NCI-H2227 treated with DMSO at 0.1 percent for 48 hours (cell line): ENCODE measurements around the gene TSN.
"Not testable (repeated sequence)": the region's sequence is repeated elsewhere in the genome, so short reads cannot be mapped to it uniquely, and the experiment has no call there.

Experiments
- DNase-seq: peaks from one replicate; lab custom pipeline; 2025; lab: John Stamatoyannopoulos, UW

TSN gene

DNA sequence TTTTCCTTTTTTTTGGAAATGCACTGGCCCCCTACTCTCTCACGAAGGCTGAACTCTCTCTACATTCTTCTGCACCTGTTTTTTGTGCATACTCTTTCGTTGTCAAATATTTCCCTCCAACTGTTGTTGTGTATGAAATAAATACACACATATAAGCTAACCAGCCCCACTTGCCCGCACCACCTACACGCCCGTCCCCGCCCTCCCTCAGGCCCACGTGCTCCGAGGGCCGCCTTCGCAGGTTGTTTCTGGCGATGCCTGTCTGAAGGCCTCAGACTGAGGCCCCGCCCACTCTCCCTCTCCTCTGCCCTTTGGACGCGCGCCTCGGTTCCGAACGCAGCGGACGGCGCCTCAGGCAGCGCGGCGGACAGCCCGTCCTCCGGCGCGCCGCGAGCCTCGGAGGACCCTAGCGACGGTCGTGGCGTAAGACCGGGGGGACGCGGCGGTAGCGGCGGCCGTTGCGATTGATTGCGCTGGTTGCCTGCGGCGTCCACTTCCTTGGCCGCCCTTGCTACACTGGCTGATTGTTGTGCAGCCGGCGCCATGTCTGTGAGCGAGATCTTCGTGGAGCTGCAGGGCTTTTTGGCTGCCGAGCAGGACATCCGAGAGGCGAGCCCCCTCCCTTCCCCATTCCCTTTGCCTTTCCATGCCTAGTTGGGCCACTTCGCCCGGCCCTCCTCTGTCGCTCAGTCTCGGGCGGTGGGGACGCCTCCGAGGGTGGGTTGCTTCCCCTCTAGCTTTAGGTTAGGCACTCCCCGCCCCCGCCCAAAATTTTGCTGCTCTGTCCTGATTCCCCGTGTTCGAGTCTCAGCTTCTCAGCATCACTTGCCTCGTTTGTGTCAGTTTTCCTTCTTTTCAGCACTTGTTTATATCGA is at the start of gene TSN:
Gene TSN (plus strand): TSS at position 415 of the 875 bp plus-strand sequence. CDS start 129 bp downstream, at position 544.
- DNase-seq: peak; percentile 91

DNA sequence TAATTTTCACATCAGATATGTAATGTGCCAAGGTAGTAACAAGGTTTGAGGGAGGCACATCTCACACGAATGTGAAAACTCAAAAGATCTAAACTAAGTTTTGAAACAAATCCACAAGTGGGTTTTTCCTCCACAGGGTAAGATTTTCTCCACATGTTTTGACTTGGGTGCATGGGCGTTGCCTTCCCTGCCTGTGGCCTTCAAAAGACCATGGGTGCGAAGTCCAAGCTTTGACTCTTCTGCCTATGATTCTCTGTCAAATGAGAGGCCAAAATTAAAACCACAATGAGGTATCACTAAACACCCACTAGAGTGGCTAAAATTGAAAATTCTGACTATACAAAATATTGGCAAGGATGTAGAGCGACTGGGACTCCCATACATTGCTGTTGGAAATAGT is 49.5 kb upstream of the TSN start:
- DNase-seq: no peak

DNA sequence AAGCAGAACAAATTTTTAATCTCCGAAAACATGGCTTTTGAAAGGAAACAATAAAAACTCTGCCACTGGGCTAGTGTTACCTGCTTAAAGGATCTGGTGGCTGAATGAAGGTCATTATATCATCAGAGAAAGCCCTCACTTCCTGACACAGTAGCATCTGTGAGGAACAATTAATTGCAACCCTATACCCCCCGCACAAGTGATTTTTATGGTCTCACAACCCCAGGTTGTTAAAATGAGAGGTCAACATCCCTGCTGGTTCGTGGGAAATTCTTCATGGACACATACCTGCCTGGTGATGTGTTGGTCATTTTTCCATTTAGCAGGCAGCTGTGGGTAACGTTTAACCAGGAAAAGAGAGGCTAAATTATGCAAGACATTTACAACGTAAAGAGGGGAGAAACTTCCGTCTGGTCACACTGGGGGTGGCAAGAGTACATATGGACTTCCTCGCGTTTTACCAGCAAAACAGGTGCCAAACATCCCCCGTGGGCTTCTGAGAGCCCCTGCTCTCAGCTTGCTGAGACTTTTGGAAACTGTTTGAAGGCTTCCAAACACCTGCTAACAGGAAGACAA is 48.0 kb upstream of the TSN start:
- no peak for DNase-seq

DNA sequence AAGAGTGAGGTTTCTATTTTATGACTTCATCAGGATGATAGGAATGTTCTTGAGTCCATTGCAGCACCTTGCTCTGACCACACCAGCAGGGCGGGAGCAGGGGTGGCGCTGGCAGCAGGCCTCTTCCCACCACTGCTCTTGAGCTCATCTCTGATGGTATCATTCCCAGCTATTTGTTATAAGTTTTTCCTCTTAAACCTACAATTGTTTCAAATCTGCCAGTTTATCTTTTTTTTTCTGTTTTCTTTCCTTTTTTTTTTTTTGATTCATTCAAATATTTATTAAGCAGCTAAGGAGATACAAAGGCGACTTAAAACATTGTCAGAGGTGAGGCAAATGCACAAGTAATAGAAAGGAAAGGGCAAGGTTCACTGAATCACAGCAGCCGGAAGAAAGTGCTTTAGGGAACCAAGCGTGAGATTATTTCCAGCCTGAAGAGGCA is 47.5 kb upstream of the TSN start:
- DNase-seq: no peak

DNA sequence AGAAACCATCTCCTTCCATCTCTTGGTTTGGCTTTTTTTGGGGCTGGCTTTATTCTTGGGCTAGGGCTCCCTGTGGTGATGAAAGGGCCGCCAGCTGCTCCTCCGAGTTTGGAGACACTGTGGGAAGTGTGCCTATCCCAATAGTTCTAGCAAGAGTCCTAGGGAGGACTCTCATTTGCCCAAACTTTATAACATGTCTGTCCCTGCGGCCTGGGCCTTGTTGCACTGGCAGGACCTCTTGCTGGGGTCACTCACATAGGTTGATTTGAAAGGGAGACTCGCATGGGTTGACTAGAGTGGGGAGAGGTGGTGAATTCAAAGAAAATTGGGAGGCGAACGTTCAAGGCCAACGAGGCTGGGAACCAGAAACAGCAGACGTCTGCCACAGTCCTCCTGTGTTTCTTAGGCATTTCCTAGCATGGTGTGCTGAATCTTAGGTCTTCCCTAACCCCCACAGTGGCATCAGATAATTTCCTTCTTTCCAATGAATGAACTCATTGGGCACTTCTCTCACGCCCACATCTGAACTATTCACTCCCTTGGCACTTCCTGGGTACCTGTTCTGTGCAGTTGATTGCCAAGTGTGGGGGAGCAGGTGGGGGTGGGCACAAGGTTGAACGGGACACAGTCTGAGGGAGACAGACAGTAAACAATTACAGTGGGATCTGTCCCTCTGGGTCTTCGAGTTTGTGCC is 45.5 kb upstream of the TSN start:
- no peak for DNase-seq

DNA sequence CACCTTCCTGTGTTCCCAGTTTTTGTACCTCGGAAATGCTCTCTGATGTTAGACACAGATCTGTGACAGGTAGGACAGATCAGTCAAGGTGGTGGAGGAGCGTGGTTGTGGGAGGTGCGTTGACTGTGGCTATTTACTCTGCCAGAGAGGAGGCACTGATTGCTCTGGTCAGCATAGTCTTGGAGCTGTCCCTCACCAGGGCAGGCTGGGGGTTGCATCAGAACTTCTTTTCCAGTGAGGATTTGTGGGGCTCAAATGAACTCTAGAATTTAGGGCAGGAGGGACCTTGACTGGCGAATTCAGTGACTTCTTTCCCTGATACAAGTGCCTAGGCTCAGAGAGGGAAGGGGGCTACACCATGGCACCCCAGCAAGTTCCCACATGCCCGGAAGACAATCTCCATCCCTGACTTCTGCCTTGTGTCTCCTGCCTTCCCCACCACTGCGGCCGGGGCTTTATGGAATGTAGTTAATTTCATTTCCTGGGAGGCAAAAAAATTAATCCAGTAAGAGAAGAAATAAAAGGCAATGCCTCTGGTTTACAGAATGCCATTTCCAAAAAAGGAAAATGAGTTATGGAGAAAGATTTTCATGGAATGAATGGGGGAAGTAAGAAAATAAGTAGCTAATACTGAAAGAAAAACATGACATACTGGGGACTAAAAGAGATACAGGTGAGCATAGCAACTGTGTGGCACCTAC is 44.8 kb upstream of the TSN start:
- no peak for DNase-seq

DNA sequence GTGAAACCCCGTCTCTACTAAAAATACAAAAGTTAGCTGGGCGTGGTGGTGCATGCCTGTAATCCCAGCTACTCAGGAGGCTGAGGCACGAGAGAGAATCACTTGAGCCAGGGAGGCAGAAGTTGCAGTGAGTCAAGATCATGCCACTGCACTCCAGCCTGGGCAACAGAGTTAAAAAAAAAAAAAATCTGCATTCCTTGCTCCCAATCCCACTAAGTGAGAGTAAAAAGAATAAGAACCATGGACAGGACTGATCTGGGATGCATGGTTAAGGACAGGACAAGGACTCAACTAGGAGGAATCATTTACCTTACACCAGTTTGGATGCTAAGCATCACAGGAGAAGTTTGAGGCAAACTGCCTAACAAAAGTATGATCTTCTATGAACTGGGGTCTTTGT is 44.0 kb upstream of the TSN start:
- not testable (repeated sequence) for DNase-seq

DNA sequence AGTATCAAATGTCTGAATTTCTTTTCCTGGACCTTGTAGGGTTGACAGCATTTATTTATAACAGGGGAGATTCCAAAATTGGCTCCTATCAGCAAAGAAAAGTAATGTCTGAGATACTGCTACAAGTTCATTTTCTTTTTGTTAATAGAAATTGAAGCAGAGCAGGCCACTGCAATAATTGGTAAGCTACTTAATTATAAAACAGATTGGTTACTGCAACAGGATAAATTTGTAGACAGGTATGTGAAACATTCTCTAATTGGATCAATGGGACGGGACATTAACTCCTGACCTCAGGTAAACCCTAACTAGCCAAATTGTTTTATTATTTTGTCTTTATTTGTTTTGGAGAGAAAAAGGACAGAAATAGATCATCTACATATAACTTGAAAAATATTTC is 39.3 kb upstream of the TSN start:
- DNase-seq: no peak

DNA sequence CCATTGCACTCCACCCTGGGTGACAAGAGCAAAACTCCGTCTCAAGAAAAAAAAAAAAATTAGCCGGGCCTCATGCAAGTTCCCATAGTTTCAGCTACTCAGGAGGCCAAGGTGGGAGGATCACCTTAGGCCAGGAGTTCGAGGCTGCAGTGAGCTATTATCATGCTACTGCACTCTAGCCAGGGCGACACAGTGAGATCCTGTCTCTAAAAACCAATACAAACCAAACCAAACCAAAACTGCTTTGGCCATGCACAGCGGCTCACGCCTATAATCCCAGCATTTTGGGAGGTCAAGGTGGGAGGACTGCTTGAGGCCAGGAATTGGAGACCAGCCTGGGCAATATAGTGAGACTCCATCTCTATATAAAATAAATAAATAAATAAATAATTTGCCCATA is 37.9 kb upstream of the TSN start:
- DNase-seq: no peak

DNA sequence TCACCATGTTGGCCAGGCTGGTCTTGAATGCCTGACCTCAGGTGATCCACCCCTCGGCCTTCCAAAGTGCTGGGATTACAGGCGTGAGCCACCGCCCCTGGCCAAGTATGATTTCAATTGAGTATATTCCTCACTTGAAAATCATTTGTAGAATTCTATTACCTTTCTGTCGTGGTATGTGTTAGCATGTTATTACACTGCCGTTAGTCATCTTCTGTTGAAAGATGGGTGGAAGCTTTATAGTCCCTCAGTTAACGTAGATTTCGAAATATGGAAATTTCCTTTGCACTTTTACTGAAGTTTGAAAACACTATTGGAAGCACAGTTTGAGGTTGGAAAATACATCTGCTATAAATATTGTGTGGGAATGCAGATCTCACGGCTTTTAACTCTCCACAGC is 33.5 kb upstream of the TSN start:
- no peak for DNase-seq

DNA sequence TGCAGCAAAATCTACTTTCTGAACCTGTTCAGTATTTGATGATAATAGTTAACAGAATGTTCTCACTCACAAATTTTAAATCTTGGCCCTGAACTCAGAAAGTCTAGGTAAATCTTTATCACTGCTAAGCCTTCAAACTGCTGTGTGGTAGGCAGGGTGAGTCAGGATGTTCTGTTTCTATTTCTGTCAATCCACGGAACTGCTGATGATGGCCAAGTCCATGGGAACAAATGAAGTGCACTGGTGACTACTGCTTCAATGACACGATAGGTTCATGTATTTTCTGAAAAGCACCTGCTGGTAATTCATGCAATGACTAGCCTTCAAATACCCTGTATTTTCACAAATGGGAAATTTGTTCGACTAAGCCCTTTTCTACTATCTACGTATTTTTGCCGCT is 33.0 kb upstream of the TSN start:
- DNase-seq: no peak

DNA sequence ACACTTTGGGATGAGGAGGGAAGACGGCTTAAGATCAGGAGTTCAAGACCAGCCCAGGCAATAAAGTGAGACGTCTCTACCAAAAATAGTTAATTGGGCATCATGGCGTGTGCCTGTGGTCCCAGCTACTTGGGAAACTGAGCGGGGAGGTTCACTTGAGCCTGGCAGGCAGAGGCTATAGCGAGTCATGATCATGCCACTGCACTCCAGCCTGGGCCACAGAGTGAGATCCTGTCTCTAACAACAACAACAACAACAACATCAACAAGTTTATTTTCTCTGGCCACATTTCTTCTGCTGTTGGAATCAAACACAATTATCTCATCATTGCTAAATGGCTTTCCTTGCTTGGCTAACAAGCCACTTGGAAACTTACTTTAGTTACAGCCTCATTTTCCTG is 32.1 kb upstream of the TSN start:
- no peak for DNase-seq

DNA sequence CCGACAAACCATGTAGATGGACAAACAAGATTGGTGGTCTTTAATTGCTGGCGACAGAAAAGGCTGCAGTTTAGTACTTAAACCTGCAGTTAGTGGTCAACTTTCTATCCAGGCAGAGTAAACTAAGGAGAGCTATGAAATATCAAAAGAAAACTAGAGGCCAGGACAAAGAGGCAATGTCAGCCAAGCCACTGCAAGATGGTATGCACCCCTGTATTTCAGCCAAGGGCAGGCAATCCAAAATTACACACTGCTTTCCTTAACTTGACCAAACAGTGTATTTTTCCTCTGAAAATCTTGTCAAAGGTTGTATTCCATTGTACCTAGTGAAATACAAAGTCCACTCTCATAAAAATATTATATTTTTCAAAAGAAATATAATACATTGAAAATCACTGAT is 28.1 kb upstream of the TSN start:
- no peak for DNase-seq

DNA sequence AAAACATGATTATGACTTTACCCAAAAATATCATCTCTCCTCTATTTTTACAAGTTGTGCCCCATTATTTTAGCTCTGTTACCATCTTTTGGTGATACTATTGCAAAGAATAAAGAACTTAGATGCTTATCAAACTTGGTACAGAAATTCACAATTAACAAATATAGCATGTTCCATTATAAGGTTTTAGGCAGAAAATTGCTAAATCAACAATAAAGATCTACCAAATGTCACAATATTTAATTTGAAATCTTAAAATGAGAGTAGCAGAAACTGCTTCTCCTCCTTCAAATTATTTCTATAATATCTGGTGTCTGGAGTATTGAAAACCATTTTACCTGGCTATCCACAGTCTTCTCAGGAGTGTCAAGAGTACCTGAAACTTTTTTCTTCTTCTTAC is 27.5 kb upstream of the TSN start:
- DNase-seq: no peak

DNA sequence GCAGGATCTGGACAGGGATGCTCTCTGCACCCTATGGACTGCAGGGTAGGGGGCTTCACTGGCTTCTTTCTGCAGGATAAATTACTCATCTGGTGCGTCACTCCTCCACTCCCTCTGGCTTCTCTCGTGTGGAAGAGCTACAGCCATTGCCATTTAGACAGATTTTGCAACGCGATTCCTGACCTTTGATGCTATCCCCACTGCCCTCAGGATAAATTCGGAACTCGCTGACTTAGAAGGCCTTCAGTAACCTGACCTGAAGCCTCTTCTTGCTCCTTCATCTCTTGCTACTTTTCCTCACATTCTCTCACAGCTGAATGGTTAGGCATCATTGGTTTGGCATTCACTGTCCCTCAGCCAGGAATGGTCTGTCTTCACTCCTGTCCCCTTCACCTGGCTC is 24.1 kb upstream of the TSN start:
- no peak for DNase-seq

DNA sequence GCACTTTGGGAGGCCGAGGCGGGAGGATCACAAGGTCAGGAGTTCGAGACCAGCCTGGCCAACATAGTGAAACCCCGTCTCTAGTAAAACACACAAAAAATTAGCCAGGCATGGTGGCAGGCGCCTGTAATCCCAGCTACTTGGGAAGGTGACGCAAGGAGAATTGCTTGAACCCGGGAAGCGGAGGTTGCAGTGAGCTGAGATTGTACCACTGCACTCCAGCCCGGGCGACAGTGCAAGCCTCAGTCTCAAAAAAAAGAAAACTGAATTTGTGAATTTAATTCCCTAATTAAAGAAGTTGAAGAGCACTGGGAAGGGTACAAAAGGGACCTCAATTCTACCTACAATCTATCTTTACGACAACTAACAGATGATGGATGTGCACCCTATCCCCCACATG is 20.9 kb upstream of the TSN start:
- DNase-seq: not testable (repeated sequence)

DNA sequence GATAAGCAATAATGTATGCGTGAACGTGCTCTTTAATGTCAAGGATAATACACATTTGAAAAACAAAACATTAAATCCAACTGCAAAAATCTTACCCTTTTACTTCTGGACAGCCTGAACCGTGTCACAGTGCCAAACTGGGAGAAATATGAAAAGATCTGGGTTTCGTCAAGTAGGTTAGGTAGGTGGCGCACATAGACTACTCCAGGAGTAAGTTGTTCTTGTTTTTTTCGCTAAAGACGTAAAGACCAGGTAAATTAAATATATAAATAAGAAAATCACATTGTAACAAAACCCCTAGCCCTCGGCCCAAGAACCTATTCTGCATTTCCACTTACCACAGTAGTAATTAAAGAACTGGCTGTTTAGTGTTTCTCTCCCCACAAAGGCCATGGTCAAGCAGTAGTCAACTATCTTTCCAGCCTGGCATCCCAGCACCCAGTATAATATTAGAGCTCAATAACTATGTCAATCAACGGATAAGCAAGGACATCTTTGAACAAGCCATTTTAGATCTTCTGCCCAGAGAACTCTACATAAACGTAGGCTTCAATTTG is 19.9 kb upstream of the TSN start:
- peak; percentile 13 for DNase-seq

DNA sequence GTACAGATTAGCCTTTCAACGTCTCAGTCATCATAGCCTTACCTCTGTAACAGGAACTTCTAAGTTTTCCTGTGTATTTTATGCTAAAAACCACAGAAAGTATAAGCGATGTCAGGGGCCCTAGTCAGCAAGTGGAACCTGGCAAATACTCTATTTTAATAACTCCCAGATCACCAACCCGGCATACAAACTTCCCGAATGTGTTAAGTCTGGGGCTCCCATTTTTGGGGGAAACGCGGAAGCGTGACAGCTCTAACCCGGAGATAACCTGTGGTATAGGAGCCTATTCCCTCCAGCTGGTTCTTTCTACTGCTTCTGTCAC is 19.4 kb upstream of the TSN start:
- DNase-seq: no peak

DNA sequence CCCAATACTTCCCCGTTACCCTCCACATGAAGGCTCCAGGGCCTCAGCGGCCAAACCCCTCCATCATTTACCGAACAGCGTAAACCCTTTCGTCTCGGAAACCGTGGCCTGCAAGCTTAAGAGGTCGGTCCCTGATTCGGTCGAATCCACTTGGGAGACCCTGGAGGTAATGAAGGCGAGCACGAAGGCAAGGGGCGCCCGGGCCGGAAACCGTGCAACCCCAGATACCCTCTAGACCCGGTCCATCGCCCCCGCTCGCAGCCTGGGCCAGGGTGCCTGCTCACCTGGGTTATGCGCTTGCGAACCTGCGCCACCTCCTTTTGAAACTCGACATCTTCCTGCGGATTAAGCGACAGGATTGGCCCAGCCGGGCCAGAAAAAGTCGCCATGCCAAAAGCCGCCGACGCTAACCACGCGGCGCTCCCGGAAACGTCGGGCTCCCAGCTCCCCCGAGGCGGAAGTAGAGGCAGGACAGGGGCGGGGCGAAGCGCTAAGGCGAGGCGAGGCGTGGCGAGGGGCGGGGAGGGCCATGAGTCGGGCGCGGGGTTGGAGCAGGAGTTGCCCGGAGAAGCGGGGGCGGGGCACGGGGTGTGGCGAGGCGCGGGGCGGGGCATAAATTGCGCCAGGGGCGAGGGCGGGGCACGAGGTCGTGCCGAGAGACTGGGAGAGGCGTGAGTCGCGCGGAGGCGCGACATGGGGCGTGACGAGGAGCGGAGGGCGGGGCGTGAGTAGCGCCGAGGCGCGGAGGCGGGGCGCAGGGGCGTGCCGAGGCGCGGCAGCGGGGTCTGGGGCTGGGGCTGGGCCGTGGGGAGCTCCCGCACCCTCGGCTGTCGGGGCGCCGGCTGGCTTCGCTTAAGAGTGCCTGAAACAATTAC is 18.8 kb upstream of the TSN start, which contains the start of gene NIFK:
Gene NIFK (minus strand): TSS at position 414 of the 875 bp plus-strand sequence. CDS start 25 bp downstream, at position 389.
- DNase-seq: peak; percentile 97

DNA sequence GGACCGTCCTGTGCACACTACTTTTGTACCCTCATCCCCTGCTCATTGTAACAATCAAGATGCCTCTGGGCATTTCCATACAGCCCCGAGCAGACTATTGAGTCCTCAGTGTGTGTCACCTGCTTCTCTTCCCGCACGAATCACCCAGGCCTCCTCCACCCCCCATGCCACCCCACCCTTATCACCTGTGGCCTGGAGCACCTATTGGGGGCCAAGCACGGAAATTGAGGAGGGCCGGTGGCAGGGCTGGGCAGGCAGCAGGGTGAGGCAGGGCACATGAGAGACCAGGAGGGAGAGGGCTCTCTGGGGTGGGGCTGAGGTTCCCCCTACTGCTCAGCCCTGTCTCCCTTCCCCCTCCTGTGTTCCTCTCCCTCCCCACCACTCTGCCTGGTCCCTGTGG is 14.5 kb upstream of the TSN start:
- no peak for DNase-seq

DNA sequence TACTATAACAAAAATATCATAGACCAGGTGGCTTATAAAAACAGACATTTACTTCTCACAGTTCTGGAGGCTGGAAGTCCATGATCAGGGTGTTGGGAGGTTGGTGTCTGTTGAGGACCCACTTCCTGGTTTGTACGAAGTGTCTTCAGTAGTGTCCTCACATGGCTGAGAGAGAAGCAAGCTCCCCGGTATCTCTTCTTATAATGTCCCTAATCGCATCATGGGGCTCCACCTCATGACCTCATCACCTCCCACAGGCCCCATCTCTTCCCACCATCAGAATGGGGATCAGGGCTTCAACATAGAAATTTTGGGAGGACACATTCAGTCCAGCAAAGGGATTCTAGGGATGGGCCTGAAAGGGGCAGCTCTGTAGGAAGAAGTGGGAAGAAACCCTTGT is 14.0 kb upstream of the TSN start:
- no peak for DNase-seq
